Smooth muscle cell (in vitro differentiated cells): ENCODE data around the gene ZNF66. TPM values are rescaled to one million over a fixed set of nuclear protein-coding genes. Genes with fewer than 3 reads are reported as not detected.
"Not testable (repeated sequence)": the region's sequence is repeated elsewhere in the genome, so short reads cannot be mapped to it uniquely, and the experiment has no call there.

Experiments
- DNase-seq: peaks from one replicate; lab custom pipeline; 2025; ENCODE audit not compliant: unreplicated experiment; lab: John Stamatoyannopoulos, UW
- H2AFZ ChIP-seq: fragments of 200-600 bp; sonication (generic); 2 replicates; pipeline ENCODE4 v1.6.0; 2016; ENCODE audit warnings: antibody characterized with exemption, low read depth, mild to moderate bottlenecking
- H3F3A ChIP-seq: fragments of 200-600 bp; sonication (generic); 2 replicates; pipeline ENCODE4 v1.6.0; 2017; ENCODE audit warnings: antibody characterized with exemption, low read depth
- H3K27ac ChIP-seq: fragments of 200-600 bp; sonication (generic); 2 replicates; pipeline ENCODE4 v1.5.1; 2016; ENCODE audit warnings: low read depth, mild to moderate bottlenecking
- H3K27me3 ChIP-seq: fragments of 200-600 bp; sonication (generic); 2 replicates; pipeline ENCODE4 v1.6.1; 2016; ENCODE audit warnings: low read depth, mild to moderate bottlenecking
- H3K36me3 ChIP-seq: fragments of 200-600 bp; sonication (generic); 2 replicates; pipeline ENCODE4 v1.5.1; 2016; ENCODE audit warnings: low read depth
- H3K4me1 ChIP-seq: fragments of 200-600 bp; sonication (generic); 2 replicates; pipeline ENCODE4 v1.5.1; 2016; ENCODE audit warnings: low read depth
- H3K4me2 ChIP-seq: fragments of 200-600 bp; sonication (generic); 2 replicates; pipeline ENCODE4 v1.6.0; 2016; ENCODE audit warnings: mild to moderate bottlenecking
- H3K4me3 ChIP-seq: fragments of 200-600 bp; sonication (generic); 2 replicates; pipeline ENCODE4 v1.5.1; 2016; ENCODE audit warnings: mild to moderate bottlenecking
- H3K79me2 ChIP-seq: fragments of 200-600 bp; sonication (generic); 2 replicates; pipeline ENCODE4 v1.6.0; 2016; ENCODE audit warnings: low read depth, mild to moderate bottlenecking
- H3K9ac ChIP-seq: fragments of 200-600 bp; sonication (generic); 2 replicates; pipeline ENCODE4 v1.6.0; 2016; ENCODE audit warnings: low read depth
- H3K9me3 ChIP-seq: fragments of 200-600 bp; sonication (generic); replicated peaks from 2 replicates; pipeline ENCODE4 v1.5.1; 2016; ENCODE audit warnings: low read depth
- H4K20me1 ChIP-seq: fragments of 200-600 bp; sonication (generic); 2 replicates; pipeline ENCODE4 v1.6.0; 2016; ENCODE audit warnings: low read depth
- CTCF ChIP-seq: fragments of 200-600 bp; sonication (generic); IDR thresholded peaks from 2 replicates; pipeline ENCODE4 v1.5.1; 2017; ENCODE audit warnings: borderline replicate concordance, mild to moderate bottlenecking, antibody characterized with exemption; ENCODE audit not compliant: insufficient read depth, poor library complexity, severe bottlenecking
- WGBS: methylation state at CpG from one replicate; pipeline ENCODE4 v1.1.7; 2016; ENCODE audit warnings: low lambda C conversion rate; 5-methylcytosine and 5-hydroxymethylcytosine counted together
- polyA plus RNA-seq: library from polyadenylated mRNA; unstranded; fragments of >200 nt; fragmentation: Nextera tagmentation; extraction: Ambion mirVana; gene quantifications from 2 replicates; pipeline ENCODE4 v1.2.1, GENCODE V29; 2016
- total RNA-seq: library from RNA; depleted of rRNA; stranded (reverse); fragments of >200 nt; gene quantifications from 2 replicates; pipeline ENCODE4 v1.2.3, GENCODE V29; 2014

ZNF66 gene
- total RNA-seq (6.2 and 8.4 TPM in 2 replicates), polyA plus RNA-seq (1.6 and 2.6 TPM in 2 replicates)

- DNase-seq: peak; percentile 51
- no peaks in the 10 kb centered on the region for H3K9me3 ChIP-seq
- 2% methylated on average over 42 of the region's 42 CpGs for WGBS
- TF ChIP-seq CTCF: no peak
- no peaks in the 10 kb centered on the region for H4K20me1 ChIP-seq
- peak within 1 kb of the TSS; percentile 99 for H3K4me2 ChIP-seq
- no peaks in the 10 kb centered on the region for H3K36me3 ChIP-seq
- H3K9ac ChIP-seq: peak within 1 kb of the TSS; percentile 80
- peaks cover 9% of the 10 kb centered on the region for H3K4me1 ChIP-seq
- peak within 1 kb of the TSS; percentile 94 for H2AFZ ChIP-seq
- no peaks in the 10 kb centered on the region for H3F3A ChIP-seq
- peak within 1 kb of the TSS; percentile 91 for H3K4me3 ChIP-seq
- H3K79me2 ChIP-seq: peaks cover 14% of the 10 kb centered on the region
- peak within 1 kb of the TSS; percentile 44 for H3K27ac ChIP-seq
- H3K27me3 ChIP-seq: no peaks in the 10 kb centered on the region
Observed at GRCh38 chr19:20776083-20777076, at the start of gene ZNF66. Gene ZNF66, plus strand, starts transcription at chr19:20776304. Its CDS starts 144 bp downstream, at chr19:20776448.

GRCh38 chr19:20750169-20750568 is 25.9 kb upstream of the ZNF66 start:
- H3K4me2 ChIP-seq, H3K4me1 ChIP-seq, H3K36me3 ChIP-seq, H4K20me1 ChIP-seq, H3F3A ChIP-seq, H3K9ac ChIP-seq, H3K27me3 ChIP-seq, H3K9me3 ChIP-seq, H3K79me2 ChIP-seq, H3K27ac ChIP-seq, H3K4me3 ChIP-seq, DNase-seq, H2AFZ ChIP-seq: not testable (repeated sequence)
- 83% methylated on average over 6 of the region's 6 CpGs for WGBS

- not testable (repeated sequence) for H3K27ac ChIP-seq, H3K4me2 ChIP-seq, H3K9ac ChIP-seq, DNase-seq, H3K27me3 ChIP-seq, H2AFZ ChIP-seq, H3K79me2 ChIP-seq, H3F3A ChIP-seq, H3K9me3 ChIP-seq, H4K20me1 ChIP-seq, H3K36me3 ChIP-seq, H3K4me3 ChIP-seq, H3K4me1 ChIP-seq
- WGBS: 86% methylated on average over 9 of the region's 9 CpGs
Observed at GRCh38 chr19:20752291-20752690, 23.8 kb upstream of the ZNF66 start.

DNA sequence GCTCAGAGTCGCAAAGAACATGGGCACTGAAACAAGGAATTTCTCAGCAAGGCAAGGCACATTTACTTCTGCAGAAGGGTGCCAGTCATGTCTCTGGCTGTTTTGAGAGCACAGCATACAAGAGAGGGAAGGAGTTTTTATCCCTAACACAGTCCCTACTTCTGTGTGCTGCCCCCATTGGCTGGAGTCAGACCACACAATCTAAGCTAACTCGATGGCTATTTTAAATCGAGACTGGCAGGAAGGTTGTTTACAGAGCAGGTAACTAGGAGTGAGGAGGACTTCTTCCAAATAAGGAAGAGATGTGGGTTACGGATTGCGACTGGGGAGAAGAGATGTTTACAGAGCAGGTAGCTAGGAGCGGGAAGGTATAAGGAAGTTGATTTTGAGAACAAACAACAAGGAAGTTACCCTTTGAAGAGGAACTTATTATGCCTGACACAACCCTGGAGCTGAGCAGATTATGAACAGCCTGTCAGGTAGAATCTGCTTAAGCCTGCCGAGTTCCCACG is 6.8 kb upstream of the ZNF66 start:
- H3K4me1 ChIP-seq, H3K9me3 ChIP-seq, H4K20me1 ChIP-seq, H3K4me2 ChIP-seq, H3K36me3 ChIP-seq, H3F3A ChIP-seq, H2AFZ ChIP-seq, H3K9ac ChIP-seq, H3K27me3 ChIP-seq, DNase-seq, H3K27ac ChIP-seq, H3K79me2 ChIP-seq, H3K4me3 ChIP-seq: not testable (repeated sequence)
- 86% methylated on average over 8 of the region's 8 CpGs for WGBS

DNA sequence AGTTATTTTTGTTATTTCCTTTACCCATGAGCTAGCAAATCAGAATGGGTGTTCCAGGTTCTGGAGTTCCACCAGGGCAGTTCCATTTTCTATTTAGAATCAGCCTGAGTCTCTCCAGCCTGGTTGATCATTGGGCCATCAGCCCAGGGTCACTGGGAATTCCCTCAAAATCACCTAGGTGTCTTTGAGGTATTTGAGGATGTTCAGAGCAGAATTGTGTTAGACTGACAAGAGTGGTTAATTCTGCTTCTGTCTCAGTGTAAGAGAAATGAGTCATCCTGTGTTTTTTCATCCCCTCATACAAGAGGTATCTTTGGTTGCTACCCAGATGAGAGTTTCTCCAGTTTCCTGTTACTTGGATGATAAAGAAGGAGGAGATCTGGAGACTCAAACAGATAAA is 11.7 kb downstream of the ZNF66 start:
- no peak overlapping the region for H3K27ac ChIP-seq
- no peak overlapping the region for H3K4me3 ChIP-seq
- H3F3A ChIP-seq: no peaks in the 10 kb centered on the region
- DNase-seq: no peak
- no peak overlapping the region for H3K9ac ChIP-seq
- no peaks in the 10 kb centered on the region for H3K27me3 ChIP-seq
- TF ChIP-seq CTCF: no peak
- no peaks in the 10 kb centered on the region for H3K9me3 ChIP-seq
- H2AFZ ChIP-seq: no peak overlapping the region
- H3K36me3 ChIP-seq: peaks cover 6% of the 10 kb centered on the region
- H4K20me1 ChIP-seq: no peaks in the 10 kb centered on the region
- peaks cover 20% of the 10 kb centered on the region for H3K79me2 ChIP-seq
- H3K4me2 ChIP-seq: no peak overlapping the region
- no peaks in the 10 kb centered on the region for H3K4me1 ChIP-seq
